Panc1 (cell line): ENCODE measurements around the gene CTNNAL1. TPM values are rescaled to one million over a fixed set of nuclear protein-coding genes. Genes with fewer than 3 reads are reported as not detected.

Source experiments
- ATAC-seq: fragments of 200-7000 bp; cut with Tn5 transposase; 2 replicates; pipeline ENCODE4 v1.9.1; 2020; ENCODE audit warnings: mild to moderate bottlenecking, moderate library complexity
- BruUV-seq: library from RNA; stranded (reverse); fragments of 400-500 nt; replicated peaks from 2 replicates; lab custom pipeline; 2021; lab: Mats Ljungman, UMichigan
- CTCF ChIA-PET: fragments of 300-600 bp; sonication (Branson Sonifier 250); formaldehyde crosslinking; loops from one replicate; lab custom pipeline; 2022; ENCODE audit warnings: antibody characterized with exemption; lab: Charles Lee
- POLR2A ChIA-PET: fragments of 300-600 bp; sonication (Branson Sonifier 250); formaldehyde crosslinking; loops from one replicate; lab custom pipeline; 2022; ENCODE audit warnings: antibody characterized with exemption; lab: Charles Lee
- DNase-seq: peaks from one replicate; pipeline ENCODE4 v3.0.0-alpha.2; 2010; ENCODE audit warnings: low read depth, low spot score
- H3K27ac ChIP-seq: 2 replicates; pipeline ENCODE4 v1.5.1; 2011; ENCODE audit warnings: mild to moderate bottlenecking, low read length, inconsistent platforms
- H3K27me3 ChIP-seq: fragments of 200-500 bp; sonication (Bioruptor generic); 2 replicates; pipeline ENCODE4 v1.6.0; 2014; ENCODE audit warnings: low read length, inconsistent platforms; ENCODE audit not compliant: control insufficient read depth, insufficient read depth
- H3K36me3 ChIP-seq: fragments of 200-500 bp; sonication (Bioruptor generic); 2 replicates; pipeline ENCODE4 v1.5.1; 2014; ENCODE audit warnings: inconsistent platforms, mild to moderate bottlenecking, low read length, moderate library complexity; ENCODE audit not compliant: control insufficient read depth, insufficient read depth
- H3K4me1 ChIP-seq: 2 replicates; pipeline ENCODE4 v1.5.1; 2011; ENCODE audit warnings: inconsistent platforms, mild to moderate bottlenecking, low read length, moderate library complexity; ENCODE audit not compliant: control insufficient read depth, insufficient read depth
- H3K4me3 ChIP-seq, 2 experiments: 2 replicates each; pipeline ENCODE4 v1.5.1; 2011 to 2012; ENCODE audit warnings: low read depth in 2 of 2, low read length in 2 of 2, mild to moderate bottlenecking in 2 of 2, inconsistent platforms in 1 of 2, moderate library complexity in 1 of 2
- H3K9me3 ChIP-seq: fragments of 200-500 bp; sonication (Bioruptor generic); 2 replicates; pipeline ENCODE4 v1.5.1; 2014; ENCODE audit warnings: low read depth, mild to moderate bottlenecking, inconsistent platforms, low read length, moderate library complexity; ENCODE audit not compliant: control insufficient read depth, insufficient read depth
- POLR2AphosphoS5 ChIP-seq: IDR thresholded peaks from 2 replicates; pipeline ENCODE4 v1.6.1; 2012; ENCODE audit warnings: mild to moderate bottlenecking, low read depth, low read length, moderate library complexity
- SIN3A ChIP-seq: IDR thresholded peaks from 2 replicates; pipeline ENCODE4 v1.6.1; 2012; ENCODE audit warnings: low read depth, mild to moderate bottlenecking, low read length, moderate library complexity, borderline replicate concordance; ENCODE audit not compliant: insufficient read depth
- TCF7L2 ChIP-seq: IDR thresholded peaks from 2 replicates; pipeline ENCODE4 v1.6.1; 2011; ENCODE audit warnings: mild to moderate bottlenecking, low read depth, low read length, inconsistent platforms
- in situ Hi-C: cut with HindIII; loops from 2 replicates; pipeline ENCODE4 v1.10.0; 2016; ENCODE audit warnings: low sequenced_read_pairs, low pct_unique_long_range_greater_than_20kb
- intact Hi-C: fragments of 100-400 bp; cut with micrococcal nuclease; formaldehyde crosslinking; loops from one replicate; pipeline ENCODE4 v1.10.0; 2022; ENCODE audit not compliant: unreplicated experiment
- total RNA-seq: library from RNA; stranded (reverse); gene quantifications from one replicate; pipeline ENCODE4 v1.2.1, GENCODE V29; 2021; ENCODE audit not compliant: unreplicated experiment
- TF ChIP-seq, protein P1 (sequence below): fragments of 450-650 bp; IDR thresholded peaks from 2 replicates; pipeline ENCODE4 v1.5.1; 2017; ENCODE audit warnings: mild to moderate bottlenecking
- TF ChIP-seq, protein P2 (sequence below), 2 experiments: IDR thresholded peaks; 2 replicates each; pipeline ENCODE4 v1.6.1; 2011 to 2012; ENCODE audit warnings: low read depth in 2 of 2, control low read depth in 1 of 2, low read length in 1 of 2, mild to moderate bottlenecking in 1 of 2, moderate library complexity in 1 of 2; ENCODE audit not compliant: insufficient read depth in 1 of 2

Gene CTNNAL1
- total RNA-seq, 1 experiment from 2014 or later = 79.8 TPM

DNA sequence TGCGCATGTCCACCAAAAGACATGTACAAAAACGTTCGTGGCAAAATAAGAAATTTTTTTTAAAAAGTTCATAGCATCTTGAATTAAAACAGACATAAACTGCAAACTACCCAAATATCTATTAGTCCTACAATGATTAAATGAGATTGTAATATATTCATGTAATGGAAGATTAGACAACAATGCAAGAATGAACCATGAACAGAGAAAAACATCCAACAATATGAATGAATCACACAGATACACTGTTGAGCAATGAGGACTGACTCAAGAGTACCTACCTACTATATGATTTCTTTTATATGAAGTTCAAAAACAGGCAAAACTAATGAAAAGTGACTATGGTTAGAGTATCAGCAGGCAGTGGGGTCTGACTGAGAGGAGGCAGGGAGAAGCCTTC, 17.9 kb upstream of the CTNNAL1 start:
- CTCF ChIA-PET = no interaction called here
- no TSS peak for BruUV-seq
- TF ChIP-seq SIN3A (no peak), TCF7L2 (no peak), POLR2AphosphoS5 (no peak)
- TF ChIP-seq, protein P1, sequence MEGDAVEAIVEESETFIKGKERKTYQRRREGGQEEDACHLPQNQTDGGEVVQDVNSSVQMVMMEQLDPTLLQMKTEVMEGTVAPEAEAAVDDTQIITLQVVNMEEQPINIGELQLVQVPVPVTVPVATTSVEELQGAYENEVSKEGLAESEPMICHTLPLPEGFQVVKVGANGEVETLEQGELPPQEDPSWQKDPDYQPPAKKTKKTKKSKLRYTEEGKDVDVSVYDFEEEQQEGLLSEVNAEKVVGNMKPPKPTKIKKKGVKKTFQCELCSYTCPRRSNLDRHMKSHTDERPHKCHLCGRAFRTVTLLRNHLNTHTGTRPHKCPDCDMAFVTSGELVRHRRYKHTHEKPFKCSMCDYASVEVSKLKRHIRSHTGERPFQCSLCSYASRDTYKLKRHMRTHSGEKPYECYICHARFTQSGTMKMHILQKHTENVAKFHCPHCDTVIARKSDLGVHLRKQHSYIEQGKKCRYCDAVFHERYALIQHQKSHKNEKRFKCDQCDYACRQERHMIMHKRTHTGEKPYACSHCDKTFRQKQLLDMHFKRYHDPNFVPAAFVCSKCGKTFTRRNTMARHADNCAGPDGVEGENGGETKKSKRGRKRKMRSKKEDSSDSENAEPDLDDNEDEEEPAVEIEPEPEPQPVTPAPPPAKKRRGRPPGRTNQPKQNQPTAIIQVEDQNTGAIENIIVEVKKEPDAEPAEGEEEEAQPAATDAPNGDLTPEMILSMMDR = no peak
- TF ChIP-seq, protein P2, sequence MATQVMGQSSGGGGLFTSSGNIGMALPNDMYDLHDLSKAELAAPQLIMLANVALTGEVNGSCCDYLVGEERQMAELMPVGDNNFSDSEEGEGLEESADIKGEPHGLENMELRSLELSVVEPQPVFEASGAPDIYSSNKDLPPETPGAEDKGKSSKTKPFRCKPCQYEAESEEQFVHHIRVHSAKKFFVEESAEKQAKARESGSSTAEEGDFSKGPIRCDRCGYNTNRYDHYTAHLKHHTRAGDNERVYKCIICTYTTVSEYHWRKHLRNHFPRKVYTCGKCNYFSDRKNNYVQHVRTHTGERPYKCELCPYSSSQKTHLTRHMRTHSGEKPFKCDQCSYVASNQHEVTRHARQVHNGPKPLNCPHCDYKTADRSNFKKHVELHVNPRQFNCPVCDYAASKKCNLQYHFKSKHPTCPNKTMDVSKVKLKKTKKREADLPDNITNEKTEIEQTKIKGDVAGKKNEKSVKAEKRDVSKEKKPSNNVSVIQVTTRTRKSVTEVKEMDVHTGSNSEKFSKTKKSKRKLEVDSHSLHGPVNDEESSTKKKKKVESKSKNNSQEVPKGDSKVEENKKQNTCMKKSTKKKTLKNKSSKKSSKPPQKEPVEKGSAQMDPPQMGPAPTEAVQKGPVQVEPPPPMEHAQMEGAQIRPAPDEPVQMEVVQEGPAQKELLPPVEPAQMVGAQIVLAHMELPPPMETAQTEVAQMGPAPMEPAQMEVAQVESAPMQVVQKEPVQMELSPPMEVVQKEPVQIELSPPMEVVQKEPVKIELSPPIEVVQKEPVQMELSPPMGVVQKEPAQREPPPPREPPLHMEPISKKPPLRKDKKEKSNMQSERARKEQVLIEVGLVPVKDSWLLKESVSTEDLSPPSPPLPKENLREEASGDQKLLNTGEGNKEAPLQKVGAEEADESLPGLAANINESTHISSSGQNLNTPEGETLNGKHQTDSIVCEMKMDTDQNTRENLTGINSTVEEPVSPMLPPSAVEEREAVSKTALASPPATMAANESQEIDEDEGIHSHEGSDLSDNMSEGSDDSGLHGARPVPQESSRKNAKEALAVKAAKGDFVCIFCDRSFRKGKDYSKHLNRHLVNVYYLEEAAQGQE (IDR thresholded peaks at IDR 0.05; ENCODE audit: insufficient read depth in 1 of 2, low read depth in 2 of 2, low read length in 1 of 2) = no peak
- ATAC-seq (no peak), DNase-seq (no peak)
- Histone ChIP-seq H3K27me3 (no peaks in the 10 kb centered on the region), H3K27ac (no peak overlapping the region), H3K4me1 (peaks cover under 1% of the 10 kb centered on the region; the same call in 1 of the 2 replicates), H3K9me3 (no peaks in the 10 kb centered on the region), H3K36me3 (peaks cover 11% of the 10 kb centered on the region), H3K4me3 (no peak overlapping the region)
- POLR2A ChIA-PET = no interaction called here
- in situ Hi-C loops = no loop called here
- intact Hi-C loops = no loop called here

- in situ Hi-C loops = no loop called here
- POLR2A ChIA-PET = no interaction called here
- Histone ChIP-seq H3K36me3 (peaks cover 8% of the 10 kb centered on the region), H3K27ac (no peak overlapping the region), H3K4me3 (no peak overlapping the region), H3K4me1 (no peaks in the 10 kb centered on the region; the same call in 1 of the 2 replicates), H3K27me3 (no peaks in the 10 kb centered on the region), H3K9me3 (no peaks in the 10 kb centered on the region)
- CTCF ChIA-PET = no interaction called here
- no peak for TF ChIP-seq POLR2AphosphoS5
- TF ChIP-seq, protein P2 (IDR thresholded peaks at IDR 0.05; ENCODE audit: insufficient read depth in 1 of 2, low read depth in 2 of 2, low read length in 1 of 2) = no peak
- TF ChIP-seq, protein P1 = no peak
- no peak for TF ChIP-seq SIN3A
- no peak for TF ChIP-seq TCF7L2
- ATAC-seq = no peak
- BruUV-seq = no TSS peak
- intact Hi-C loops = no loop called here
- DNase-seq = no peak
Observed at GRCh38 chr9:109030426-109030825, 17.1 kb upstream of the CTNNAL1 start.
